IMR-90 (cell line): ENCODE measurements around the gene SH3GLB2. TPM values are rescaled to one million over a fixed set of nuclear protein-coding genes. Genes with fewer than 3 reads are reported as not detected.

Source experiments
- ATAC-seq: fragments of 200-7000 bp; cut with Tn5 transposase; 2 replicates; pipeline ENCODE4 v1.9.1; 2020; ENCODE audit warnings: low read depth, mild to moderate bottlenecking, moderate library complexity
- BruUV-seq: library from RNA; stranded (reverse); fragments of 400-500 nt; replicated peaks from 2 replicates; lab custom pipeline; 2021; lab: Mats Ljungman, UMichigan
- CTCF ChIA-PET: fragments of 300-600 bp; formaldehyde crosslinking; extraction: SDS; loops from one replicate; lab custom pipeline; 2021; ENCODE audit warnings: antibody characterized with exemption; lab: Yijun Ruan, JAX
- POLR2A ChIA-PET: fragments of 300-600 bp; sonication (Branson Sonifier 250); formaldehyde crosslinking; loops from one replicate; lab custom pipeline; 2022; ENCODE audit warnings: antibody characterized with exemption; ENCODE audit not compliant: unreplicated experiment; lab: Charles Lee
- DNase-seq: peaks from one replicate; pipeline ENCODE4 v3.0.0; 2013
- H2AFZ ChIP-seq: replicated peaks from 2 replicates; pipeline ENCODE3; 2013; ENCODE audit warnings: low read length, mild to moderate bottlenecking; ENCODE audit not compliant: poor library complexity
- H2AK5ac ChIP-seq: 2 replicates; pipeline ENCODE4 v1.6.1; 2013; ENCODE audit warnings: low read depth, low read length, inconsistent platforms
- H2AK9ac ChIP-seq: replicated peaks from 2 replicates; pipeline ENCODE3; 2013; ENCODE audit warnings: mild to moderate bottlenecking, low read depth, low read length, moderate library complexity; ENCODE audit not compliant: poor library complexity
- H2BK120ac ChIP-seq: 2 replicates; pipeline ENCODE4 v1.6.1; 2013; ENCODE audit warnings: low read depth, low read length, inconsistent platforms
- H2BK15ac ChIP-seq: 3 replicates; pipeline ENCODE4 v1.6.1; 2013; ENCODE audit warnings: low read depth, low read length, inconsistent platforms
- H2BK20ac ChIP-seq: 2 replicates; pipeline ENCODE4 v1.6.1; 2013; ENCODE audit warnings: low read depth, mild to moderate bottlenecking, inconsistent platforms, low read length, moderate library complexity
- H2BK5ac ChIP-seq: 2 replicates; pipeline ENCODE4 v1.6.1; 2013; ENCODE audit warnings: mild to moderate bottlenecking, low read depth, low read length, inconsistent platforms; ENCODE audit not compliant: poor library complexity, severe bottlenecking
- H3K14ac ChIP-seq: replicated peaks from 2 replicates; pipeline ENCODE4 v1.6.1; 2013; ENCODE audit warnings: low read depth, low read length, inconsistent platforms
- H3K18ac ChIP-seq: 2 replicates; pipeline ENCODE4 v1.6.1; 2013; ENCODE audit warnings: low read depth, low read length, control low read depth
- H3K23ac ChIP-seq: 2 replicates; pipeline ENCODE4 v1.6.1; 2013; ENCODE audit warnings: low read depth, low read length, inconsistent platforms
- H3K27ac ChIP-seq: 2 replicates; pipeline ENCODE4 v1.5.1; 2013; ENCODE audit warnings: mild to moderate bottlenecking, control low read depth, low read length; ENCODE audit not compliant: insufficient read depth
- H3K27me3 ChIP-seq: 2 replicates; pipeline ENCODE4 v1.6.1; 2013; ENCODE audit warnings: low read length; ENCODE audit not compliant: control insufficient read depth, insufficient read depth
- H3K36me3 ChIP-seq: 2 replicates; pipeline ENCODE4 v1.6.1; 2013; ENCODE audit warnings: low read length, mixed read lengths; ENCODE audit not compliant: control insufficient read depth, insufficient read depth
- H3K4ac ChIP-seq: 2 replicates; pipeline ENCODE4 v1.6.1; 2013; ENCODE audit warnings: low read depth, low read length, inconsistent platforms
- H3K4me1 ChIP-seq: 2 replicates; pipeline ENCODE4 v1.6.1; 2013; ENCODE audit warnings: low read length, mixed read lengths; ENCODE audit not compliant: control insufficient read depth, insufficient read depth
- H3K4me2 ChIP-seq: 2 replicates; pipeline ENCODE4 v1.6.1; 2013; ENCODE audit warnings: low read depth, mild to moderate bottlenecking, control low read depth, low read length, moderate library complexity
- H3K4me3 ChIP-seq: 2 replicates; pipeline ENCODE4 v1.5.1; 2013; ENCODE audit warnings: low read depth, mild to moderate bottlenecking, control low read depth, low read length, moderate library complexity; ENCODE audit not compliant: insufficient read depth
- H3K56ac ChIP-seq: 2 replicates; pipeline ENCODE4 v1.6.1; 2013; ENCODE audit warnings: low read length, inconsistent platforms; ENCODE audit not compliant: insufficient read depth; ENCODE audit errors: extremely low read depth
- H3K79me1 ChIP-seq, 2 experiments: 2 replicates each; pipeline ENCODE4 v1.6.1; 2013; ENCODE audit warnings: low read length in 2 of 2, inconsistent platforms in 1 of 2, low read depth in 1 of 2
- H3K9ac ChIP-seq: 2 replicates; pipeline ENCODE4 v1.6.1; 2013; ENCODE audit warnings: low read depth, low read length, control low read depth
- H3K9me1 ChIP-seq: 2 replicates; pipeline ENCODE4 v1.6.1; 2013; ENCODE audit warnings: low read length, inconsistent platforms; ENCODE audit not compliant: insufficient read depth
- H3K9me3 ChIP-seq: 2 replicates; pipeline ENCODE4 v1.6.1; 2013; ENCODE audit warnings: low read length; ENCODE audit not compliant: control insufficient read depth, insufficient read depth
- H4K20me1 ChIP-seq: 2 replicates; pipeline ENCODE4 v1.6.1; 2013; ENCODE audit warnings: low read length, inconsistent platforms; ENCODE audit not compliant: insufficient read depth
- H4K5ac ChIP-seq: 2 replicates; pipeline ENCODE4 v1.6.1; 2013; ENCODE audit warnings: mild to moderate bottlenecking, low read depth, low read length, control low read depth
- H4K8ac ChIP-seq, 2 experiments: 2 replicates each; pipeline ENCODE4 v1.6.1; 2013; ENCODE audit warnings: low read depth in 2 of 2, low read length in 2 of 2, control low read depth in 1 of 2, inconsistent platforms in 1 of 2
- H4K91ac ChIP-seq: 2 replicates; pipeline ENCODE4 v1.6.1; 2013; ENCODE audit warnings: low read depth, low read length, inconsistent platforms; ENCODE audit not compliant: insufficient read depth
- BHLHE40 ChIP-seq: fragments of 150-350 bp; IDR thresholded peaks from 2 replicates; pipeline ENCODE4 v1.6.1; 2016; ENCODE audit warnings: mild to moderate bottlenecking, low read depth, low read length
- CEBPB ChIP-seq: IDR thresholded peaks from 2 replicates; pipeline ENCODE4 v1.6.1; 2012; ENCODE audit warnings: low read depth, low read length, improper control_type of control experiment
- ELK1 ChIP-seq: fragments of 150-350 bp; IDR thresholded peaks from 2 replicates; pipeline ENCODE4 v1.6.1; 2016; ENCODE audit warnings: low read depth, mild to moderate bottlenecking, low read length, moderate library complexity, borderline replicate concordance
- MAZ ChIP-seq: IDR thresholded peaks from 2 replicates; pipeline ENCODE4 v1.6.1; 2012; ENCODE audit warnings: low read depth, mild to moderate bottlenecking, low read length, improper control_type of control experiment, moderate library complexity, borderline replicate concordance
- NFE2L2 ChIP-seq: fragments of 150-350 bp; IDR thresholded peaks from 2 replicates; pipeline ENCODE4 v1.6.1; 2016; ENCODE audit warnings: low read depth, mild to moderate bottlenecking, low read length
- POLR2A ChIP-seq: IDR thresholded peaks from 2 replicates; pipeline ENCODE4 v1.6.1; 2012; ENCODE audit warnings: mild to moderate bottlenecking, low read depth, low read length
- RAD21 ChIP-seq: IDR thresholded peaks from 2 replicates; pipeline ENCODE4 v1.6.1; 2012; ENCODE audit warnings: low read length, improper control_type of control experiment
- RCOR1 ChIP-seq: IDR thresholded peaks from 2 replicates; pipeline ENCODE4 v1.6.1; 2012; ENCODE audit warnings: mild to moderate bottlenecking, low read length, improper control_type of control experiment; ENCODE audit not compliant: insufficient replicate concordance
- SMC3 ChIP-seq: fragments of 150-350 bp; IDR thresholded peaks from 2 replicates; pipeline ENCODE4 v1.6.1; 2016; ENCODE audit warnings: low read depth, mild to moderate bottlenecking, antibody characterized with exemption, low read length, moderate library complexity
- WGBS, 2 experiments: methylation state at CpG; one replicate each; pipeline versions ENCODE4 v1.1.5 to v1.1.7; 2013; ENCODE audit warnings: missing lambda C conversion rate in 2 of 2; ENCODE audit not compliant: insufficient read length in 1 of 2; ENCODE audit errors: extremely low coverage in 2 of 2; 5-methylcytosine and 5-hydroxymethylcytosine counted together
- dilution Hi-C: fragments of 300-500 bp; cut with HindIII; formaldehyde crosslinking; loops from one replicate; pipeline ENCODE4 v1.14.3; 2018; ENCODE audit warnings: low sequenced_read_pairs; ENCODE audit not compliant: unreplicated experiment
- in situ Hi-C: fragments of 300-500 bp; cut with MboI; formaldehyde crosslinking; loops from 3 replicates; pipeline ENCODE4 v1.14.3; 2019; ENCODE audit warnings: low sequenced_read_pairs, inconsistent platforms, mixed read lengths
- intact Hi-C: fragments of 100-400 bp; cut with micrococcal nuclease; formaldehyde crosslinking; loops from 2 replicates; pipeline ENCODE4 v1.10.0; 2022
- polyA plus RNA-seq, 3 experiments: library from polyadenylated mRNA; depleted of rRNA; stranded (reverse); fragments of >200 nt; gene quantifications; 2 replicates each; pipeline ENCODE4 v1.2.3, GENCODE V29; 2012; ENCODE audit warnings: low replicate concordance in 1 of 3
- total RNA-seq: library from RNA; depleted of rRNA; stranded (reverse); fragments of >200 nt; gene quantifications from 2 replicates; pipeline ENCODE4 v1.2.3, GENCODE V29; 2012
- TF ChIP-seq, protein P1 (sequence below): conservative IDR thresholded peaks from 2 replicates; pipeline ENCODE4 v1.5.1; 2012; ENCODE audit warnings: mild to moderate bottlenecking, low read depth, low read length, improper control_type of control experiment
- TF ChIP-seq, protein P2 (sequence below): fragments of 150-350 bp; IDR thresholded peaks from 2 replicates; pipeline ENCODE4 v1.6.1; 2017; ENCODE audit warnings: mild to moderate bottlenecking, antibody characterized with exemption, low read length, low read depth

The SH3GLB2 gene
- total and polyA plus RNA-seq, 2 of the 4 experiments (the other 2 are of a cell fraction) = 36.4 to 68.4 TPM

DNA sequence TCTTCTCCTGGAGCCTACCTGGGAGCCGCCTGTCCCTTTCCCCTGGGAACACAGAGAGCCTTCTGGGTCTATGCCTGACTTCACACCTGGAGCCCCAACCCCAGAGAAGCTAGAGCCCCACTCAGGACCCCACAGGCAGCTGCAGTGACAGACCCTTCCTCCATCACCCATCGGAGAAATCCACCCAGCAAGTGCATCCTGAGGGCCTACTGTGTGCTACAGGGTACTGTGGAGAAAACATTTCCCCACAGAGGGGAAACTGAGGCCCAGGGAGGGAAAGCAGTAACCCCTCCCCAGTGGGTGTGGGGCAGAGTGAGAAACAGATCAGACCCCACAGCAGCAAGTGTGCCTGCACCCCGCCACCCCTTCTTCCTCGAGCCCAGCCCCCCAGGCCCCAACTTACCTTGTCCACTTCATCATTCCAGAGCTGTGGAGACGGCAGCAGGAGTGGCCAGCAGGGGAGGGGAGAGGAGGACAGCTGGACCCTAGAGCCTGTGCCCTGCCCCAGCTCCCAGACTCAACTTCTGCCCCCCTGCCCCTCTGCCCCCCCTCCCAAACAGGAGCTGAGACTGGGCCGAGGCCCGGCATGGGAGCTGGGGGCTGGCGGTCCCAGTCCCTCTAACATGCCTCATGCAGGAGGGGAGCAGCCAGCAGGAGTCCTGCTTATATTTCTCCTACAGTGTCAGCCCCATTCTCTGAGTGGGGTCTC is 17.7 kb downstream of the SH3GLB2 start:
- Histone ChIP-seq H3K4ac (no peak overlapping the region), H3K27me3 (no peaks in the 10 kb centered on the region), H3K36me3 (peaks cover 45% of the 10 kb centered on the region), H3K79me1 (no peaks in the 10 kb centered on the region), H3K14ac (no peak overlapping the region), H3K9me1 (no peaks in the 10 kb centered on the region), H4K20me1 (peaks cover 7% of the 10 kb centered on the region), H3K9me3 (no peaks in the 10 kb centered on the region), H4K5ac (no peak overlapping the region), H3K4me2 (no peak overlapping the region), H2BK120ac (no peak overlapping the region), H3K56ac (no peak overlapping the region), H3K4me1 (no peaks in the 10 kb centered on the region), H2BK20ac (no peak overlapping the region), H4K8ac (no peak overlapping the region), H2AK5ac (no peak overlapping the region), H2AK9ac (no peak overlapping the region), H3K4me3 (no peak overlapping the region), H3K9ac (no peak overlapping the region), H3K18ac (no peak overlapping the region), H2BK5ac (no peak overlapping the region), H2AFZ (no peak overlapping the region), H3K23ac (no peak overlapping the region), H4K91ac (no peak overlapping the region), H3K27ac (no peak overlapping the region), H2BK15ac (no peak overlapping the region)
- TF ChIP-seq NFE2L2 (no peak), MAZ (no peak), SMC3 (no peak), ELK1 (no peak), CEBPB (no peak), BHLHE40 (no peak), RCOR1 (no peak), POLR2A (no peak), RAD21 (no peak)
- TF ChIP-seq, protein P1, sequence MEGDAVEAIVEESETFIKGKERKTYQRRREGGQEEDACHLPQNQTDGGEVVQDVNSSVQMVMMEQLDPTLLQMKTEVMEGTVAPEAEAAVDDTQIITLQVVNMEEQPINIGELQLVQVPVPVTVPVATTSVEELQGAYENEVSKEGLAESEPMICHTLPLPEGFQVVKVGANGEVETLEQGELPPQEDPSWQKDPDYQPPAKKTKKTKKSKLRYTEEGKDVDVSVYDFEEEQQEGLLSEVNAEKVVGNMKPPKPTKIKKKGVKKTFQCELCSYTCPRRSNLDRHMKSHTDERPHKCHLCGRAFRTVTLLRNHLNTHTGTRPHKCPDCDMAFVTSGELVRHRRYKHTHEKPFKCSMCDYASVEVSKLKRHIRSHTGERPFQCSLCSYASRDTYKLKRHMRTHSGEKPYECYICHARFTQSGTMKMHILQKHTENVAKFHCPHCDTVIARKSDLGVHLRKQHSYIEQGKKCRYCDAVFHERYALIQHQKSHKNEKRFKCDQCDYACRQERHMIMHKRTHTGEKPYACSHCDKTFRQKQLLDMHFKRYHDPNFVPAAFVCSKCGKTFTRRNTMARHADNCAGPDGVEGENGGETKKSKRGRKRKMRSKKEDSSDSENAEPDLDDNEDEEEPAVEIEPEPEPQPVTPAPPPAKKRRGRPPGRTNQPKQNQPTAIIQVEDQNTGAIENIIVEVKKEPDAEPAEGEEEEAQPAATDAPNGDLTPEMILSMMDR = no peak
- TF ChIP-seq, protein P2, sequence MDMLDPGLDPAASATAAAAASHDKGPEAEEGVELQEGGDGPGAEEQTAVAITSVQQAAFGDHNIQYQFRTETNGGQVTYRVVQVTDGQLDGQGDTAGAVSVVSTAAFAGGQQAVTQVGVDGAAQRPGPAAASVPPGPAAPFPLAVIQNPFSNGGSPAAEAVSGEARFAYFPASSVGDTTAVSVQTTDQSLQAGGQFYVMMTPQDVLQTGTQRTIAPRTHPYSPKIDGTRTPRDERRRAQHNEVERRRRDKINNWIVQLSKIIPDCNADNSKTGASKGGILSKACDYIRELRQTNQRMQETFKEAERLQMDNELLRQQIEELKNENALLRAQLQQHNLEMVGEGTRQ = no peak
- intact Hi-C loops (no loop called here), dilution Hi-C loops (no loop called here), in situ Hi-C loops (no loop called here)
- POLR2A ChIA-PET = interaction anchor here (0.6 kb wide), 1 partner anchor 149 kb away, joined by 7 read pairs; no protein-coding TSS in a partner anchor
- no CpG with 5 or more reads among the region's 8 CpGs for WGBS, 2 experiments
- DNase-seq (no peak), ATAC-seq (no peak)
- CTCF ChIA-PET = no interaction called here
- BruUV-seq = no TSS peak
